GM18861 (cell line): ENCODE data around the gene SLCO4A1.

Source experiments
- ATAC-seq: cut with Tn5 transposase; IDR thresholded peaks from one replicate; pipeline ENCODE4 v1.9.1; 2021; ENCODE audit not compliant: unreplicated experiment

SLCO4A1 gene

GRCh38 chr20:62636446-62636845 lies 5.9 kb upstream of the SLCO4A1 start:
- ATAC-seq, result no peak

DNA sequence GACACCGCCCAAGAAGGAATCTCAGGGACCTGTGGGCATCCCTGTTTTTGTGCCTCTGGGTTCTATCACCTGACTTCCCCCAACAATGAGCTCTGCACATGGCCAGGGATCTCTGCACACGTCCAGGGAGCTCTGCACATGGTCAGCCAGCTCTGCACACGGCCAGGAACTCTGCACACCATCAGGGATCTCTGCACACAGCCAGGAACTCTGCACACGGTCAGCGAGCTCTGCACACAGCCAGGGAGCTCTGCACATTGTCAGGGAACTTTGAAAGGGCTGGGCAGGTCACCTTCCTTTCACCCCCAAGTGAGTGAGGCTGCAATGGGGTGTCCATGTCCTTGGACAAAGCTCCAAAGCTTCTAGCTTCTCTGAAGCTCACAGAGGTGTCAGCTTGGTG lies 5.2 kb upstream of the SLCO4A1 start:
- ATAC-seq, result no peak

GRCh38 chr20:62637521-62638054 lies 4.7 kb upstream of the SLCO4A1 start:
- ATAC-seq, result no peak

- no peak for ATAC-seq
Measured at GRCh38 chr20:62638055-62638570, 4.2 kb upstream of the SLCO4A1 start.

GRCh38 chr20:62638679-62639406 lies 3.5 kb upstream of the SLCO4A1 start:
- no peak for ATAC-seq

DNA sequence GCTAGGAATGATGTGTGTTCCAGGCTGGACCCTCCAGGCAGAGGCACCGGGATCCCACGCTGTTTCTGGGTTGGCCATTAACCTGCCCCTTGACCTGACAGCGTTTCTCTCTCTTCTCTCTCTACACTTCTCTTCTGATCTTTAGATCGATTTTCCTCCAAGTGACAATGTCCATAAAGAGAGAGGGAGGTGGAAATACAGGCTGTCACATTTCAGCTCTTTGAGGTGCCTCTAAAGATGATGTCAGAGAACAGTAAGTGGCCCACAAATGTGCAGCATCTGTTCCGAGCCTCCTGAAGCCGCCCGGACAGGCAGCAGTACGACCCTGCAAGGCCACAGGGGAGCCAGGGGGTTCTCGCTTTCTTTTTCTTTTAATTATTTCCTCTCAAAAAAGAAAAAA lies 2.5 kb upstream of the SLCO4A1 start:
- no peak for ATAC-seq

- ATAC-seq, result no peak
Measured at GRCh38 chr20:62640870-62641269, 1.4 kb upstream of the SLCO4A1 start.

DNA sequence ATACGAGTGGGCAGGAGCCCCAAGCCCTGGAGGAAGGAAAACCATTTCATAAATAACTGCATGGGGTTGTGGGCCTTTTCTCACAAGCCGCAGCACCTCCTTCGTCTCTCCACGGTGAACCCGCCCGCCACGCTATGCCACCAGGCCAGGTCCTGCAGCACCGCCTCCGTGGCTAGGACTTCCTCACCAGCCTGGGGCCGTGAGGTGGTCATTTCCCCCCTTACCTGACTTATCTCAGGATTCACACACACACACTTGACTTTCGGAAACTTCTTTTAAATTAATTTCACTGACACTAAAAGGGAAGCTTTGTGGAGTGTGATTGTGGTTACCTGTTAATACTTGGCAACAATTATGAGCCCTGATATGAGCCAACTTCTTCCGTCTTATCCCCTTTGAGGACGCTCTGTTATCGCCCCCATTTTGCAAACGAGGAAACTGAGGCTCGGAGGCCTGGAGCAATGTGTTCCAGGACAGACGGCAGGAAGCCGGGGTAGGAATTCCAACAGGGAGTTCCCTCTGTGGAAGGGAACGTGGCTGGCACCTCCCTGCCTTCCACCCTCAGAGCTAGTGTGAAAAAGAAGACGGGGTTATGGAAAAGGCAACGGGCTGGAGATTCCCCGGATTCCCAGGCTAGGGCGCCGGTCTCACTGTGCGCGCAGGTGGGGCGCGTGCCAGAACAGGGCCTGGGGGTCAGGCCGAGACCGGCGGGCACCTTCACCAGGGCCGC lies 817 bp upstream of the SLCO4A1 start:
- no peak for ATAC-seq

DNA sequence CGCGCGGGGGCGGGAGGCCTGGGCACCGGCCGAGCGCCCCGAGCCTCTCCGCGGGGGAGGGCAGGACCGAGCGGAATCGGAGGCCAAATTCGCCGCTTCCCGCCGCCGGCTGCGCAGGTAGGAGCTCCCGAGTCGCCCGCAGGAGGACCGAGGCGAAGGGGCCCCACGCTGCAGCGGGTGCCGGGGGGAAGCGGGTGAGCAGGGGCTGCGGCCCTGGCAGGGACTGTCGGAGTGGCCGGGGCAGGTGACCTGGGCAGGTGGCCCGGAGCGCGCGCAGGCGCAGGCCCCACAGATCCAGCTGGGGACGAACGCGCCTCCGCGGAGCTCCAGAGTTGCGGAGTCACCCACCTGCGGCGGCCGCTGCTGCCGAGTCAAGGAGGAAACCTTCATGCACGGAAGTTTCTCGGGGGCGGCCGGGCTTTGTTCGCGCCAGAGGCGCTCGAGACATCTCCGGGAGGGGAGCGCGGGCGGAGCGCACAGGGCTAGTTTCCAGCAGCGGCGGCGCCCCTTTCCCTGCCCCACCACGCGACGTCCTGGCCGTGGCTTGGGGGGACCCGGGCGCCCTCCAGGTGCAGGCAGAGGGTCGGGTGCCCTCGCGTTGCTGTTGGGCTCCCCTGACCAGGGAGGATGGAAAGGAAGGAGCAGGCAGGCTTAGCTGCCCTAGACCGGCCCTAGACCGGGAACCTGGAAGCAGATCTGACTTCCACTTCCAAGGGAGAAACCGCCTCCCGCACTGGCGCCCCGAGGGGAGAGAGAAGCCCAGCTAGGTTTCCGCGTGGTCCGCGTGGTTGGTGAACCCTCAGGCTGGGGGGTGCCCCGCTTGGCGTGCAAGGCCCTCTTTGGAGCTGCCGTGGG lies 590 bp downstream of the SLCO4A1 start:
- peak; percentile 20 for ATAC-seq

DNA sequence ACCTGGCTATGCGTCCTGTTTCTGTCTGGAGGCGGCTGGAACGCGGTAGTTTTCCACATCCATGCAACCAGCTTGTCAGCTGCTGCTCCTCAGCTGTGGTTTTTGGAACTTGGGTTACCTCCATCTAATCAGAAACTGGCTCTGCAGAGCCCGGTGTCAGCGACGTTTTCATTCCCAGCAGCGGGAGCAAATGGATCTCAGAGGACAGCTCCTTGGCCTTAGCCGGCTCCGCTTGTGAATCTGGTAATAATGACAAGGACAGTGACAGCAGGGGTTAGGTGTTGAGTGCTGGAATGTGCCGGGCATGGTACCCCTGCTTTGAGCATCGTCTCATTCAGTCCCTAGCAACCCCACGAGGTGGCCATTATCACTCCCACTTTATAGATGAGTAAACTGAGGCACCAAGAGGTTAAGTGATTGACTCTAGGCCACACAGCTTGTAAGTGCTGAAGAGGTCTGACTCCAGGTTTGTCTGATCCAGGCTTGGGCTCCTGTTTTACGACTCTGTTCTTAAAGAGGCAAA lies 1.3 kb downstream of the SLCO4A1 start:
- ATAC-seq, result no peak

GRCh38 chr20:62644044-62644795 lies 1.9 kb downstream of the SLCO4A1 start:
- ATAC-seq, result no peak

DNA sequence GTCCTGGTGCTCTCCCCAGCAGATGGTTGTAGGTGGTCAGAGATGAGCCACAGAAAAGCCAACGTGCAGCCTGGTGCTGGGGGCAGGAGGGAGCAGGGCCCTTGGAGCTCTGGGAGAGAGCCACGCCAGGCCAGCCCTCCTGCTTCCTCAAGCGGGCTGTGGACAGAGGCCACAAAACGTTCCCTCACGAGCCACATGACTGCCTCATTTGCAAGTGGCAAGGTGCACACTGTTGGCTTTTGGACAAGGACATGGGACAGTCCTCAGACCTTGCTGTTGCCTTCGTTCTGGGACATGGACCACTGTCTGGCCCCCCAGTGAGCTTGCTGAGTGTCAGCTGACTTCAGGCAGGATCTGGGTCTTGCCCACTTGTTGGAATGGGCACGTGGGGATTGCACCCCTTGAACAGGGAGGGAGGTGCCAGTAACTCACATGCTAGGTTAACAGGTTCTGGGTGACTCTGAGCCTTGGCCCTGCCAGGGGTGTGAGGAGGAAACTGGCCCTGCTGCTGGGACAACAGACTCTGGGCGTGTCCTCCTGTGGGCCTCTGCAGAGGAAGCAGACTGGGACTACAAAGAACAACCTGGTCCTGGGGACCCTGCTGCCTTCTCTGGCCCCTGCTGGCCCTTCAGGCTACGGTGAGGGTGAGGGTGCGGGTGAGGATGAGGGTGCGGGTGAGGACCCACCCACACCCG lies 2.6 kb downstream of the SLCO4A1 start:
- ATAC-seq, result no peak

DNA sequence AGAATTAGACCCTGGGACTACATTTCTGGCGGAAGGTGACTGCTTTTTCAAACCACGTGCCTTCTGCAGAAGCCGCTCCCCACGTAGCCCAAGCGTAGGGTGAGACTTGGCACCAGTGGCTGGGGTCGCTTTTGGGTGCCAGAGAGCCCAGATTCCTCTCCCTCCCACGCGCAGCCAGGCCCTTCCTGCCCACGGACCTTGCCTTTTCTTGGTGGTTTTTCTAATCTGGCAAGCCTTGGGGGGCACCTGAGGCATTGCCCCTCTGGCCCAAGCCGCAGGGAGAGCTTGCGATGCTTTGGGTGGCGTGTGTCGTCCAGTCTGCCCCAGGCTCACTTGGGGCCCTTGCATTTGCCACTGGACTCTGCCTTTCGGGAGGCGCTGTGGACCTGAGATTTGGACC lies 3.3 kb downstream of the SLCO4A1 start:
- ATAC-seq, result no peak

GRCh38 chr20:62646851-62647520 lies 4.7 kb downstream of the SLCO4A1 start:
- ATAC-seq, result no peak

GRCh38 chr20:62647521-62648317 lies 5.4 kb downstream of the SLCO4A1 start:
- no peak for ATAC-seq

- no peak for ATAC-seq
Measured at GRCh38 chr20:62648318-62648995, 6.2 kb downstream of the SLCO4A1 start.

GRCh38 chr20:62649140-62649539 lies 6.8 kb downstream of the SLCO4A1 start:
- ATAC-seq, result no peak
